Activated CD8-positive, alpha-beta memory T cell treated with anti-CD3 and anti-CD28 coated beads for 24 hours (primary cell): ENCODE results near the gene BCAR1.
"Not testable (repeated sequence)": the region's sequence is repeated elsewhere in the genome, so short reads cannot be mapped to it uniquely, and the experiment has no call there.

Source experiments
- DNase-seq: peaks from one replicate; pipeline ENCODE4 v3.0.0-alpha.2; 2020

The BCAR1 gene

DNA sequence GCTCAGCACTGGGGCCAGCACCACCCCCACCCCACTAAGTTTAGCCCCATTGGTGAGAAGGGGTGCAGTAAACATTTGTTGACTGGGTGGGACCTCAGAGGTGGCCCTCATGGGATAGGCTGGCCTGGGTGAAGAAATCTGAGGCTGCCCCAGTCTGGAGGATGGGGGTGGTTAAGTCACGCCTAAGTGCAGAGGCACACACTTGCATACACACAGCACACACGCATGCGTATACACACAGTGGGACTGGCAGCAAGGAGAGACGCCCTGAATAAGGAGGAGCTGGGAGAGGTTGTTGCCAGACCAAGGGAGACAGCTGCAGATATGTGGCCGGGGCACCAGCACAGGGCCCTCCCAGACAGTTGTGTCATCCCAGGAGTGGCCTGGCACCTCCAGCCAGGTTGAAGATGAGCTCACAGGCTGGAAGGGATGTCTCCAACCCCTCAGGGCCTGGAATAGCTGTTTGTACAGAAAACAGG is 3.0 kb upstream of the BCAR1 start:
- DNase-seq = no peak

DNA sequence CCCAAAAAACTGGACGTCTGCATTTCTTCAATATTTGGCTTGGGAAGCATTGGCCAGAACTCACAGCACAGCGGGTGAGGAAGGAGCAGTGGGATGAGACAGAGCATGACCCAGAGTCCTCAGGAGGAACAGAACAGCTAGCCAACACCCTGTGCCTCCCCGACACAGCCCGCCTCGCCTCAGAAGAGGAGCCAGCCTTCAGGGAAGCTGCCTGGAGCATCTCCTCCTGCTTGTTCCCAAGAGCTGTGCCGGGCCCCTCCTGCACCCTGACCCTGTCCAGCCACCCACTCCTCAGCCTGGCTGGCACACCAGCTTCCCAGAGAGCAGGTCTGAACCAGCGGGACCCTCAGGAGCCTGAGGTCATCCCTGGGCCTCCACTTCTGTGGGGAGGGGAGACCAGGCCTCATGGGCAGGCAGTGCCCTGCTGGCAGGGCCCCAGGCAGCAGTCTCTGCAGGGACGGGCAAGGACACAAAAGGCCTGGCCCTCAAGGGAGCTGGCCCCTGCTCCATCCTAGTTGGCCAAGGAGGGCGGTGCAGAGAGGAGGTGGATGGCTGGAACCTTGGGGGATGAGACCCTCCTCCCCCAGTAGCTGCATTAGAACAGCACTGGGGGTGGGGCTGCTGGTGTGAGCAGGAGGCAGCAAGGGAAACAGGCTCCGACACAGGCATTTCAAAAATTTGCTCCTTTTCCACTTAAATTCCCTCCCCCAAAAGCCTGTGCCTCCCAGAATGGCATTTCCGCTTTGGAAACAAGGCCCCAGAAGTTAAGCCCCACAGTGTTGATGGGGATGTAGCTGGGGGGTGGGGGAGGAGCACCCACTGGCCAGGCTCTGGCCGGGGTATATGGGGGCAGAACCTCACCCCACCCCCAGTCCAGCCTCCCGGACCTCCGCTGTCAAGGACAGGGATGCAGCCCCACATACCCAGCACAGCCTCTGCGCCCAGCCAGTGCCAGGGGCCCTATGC is 1.8 kb upstream of the BCAR1 start:
- DNase-seq = no peak

DNA sequence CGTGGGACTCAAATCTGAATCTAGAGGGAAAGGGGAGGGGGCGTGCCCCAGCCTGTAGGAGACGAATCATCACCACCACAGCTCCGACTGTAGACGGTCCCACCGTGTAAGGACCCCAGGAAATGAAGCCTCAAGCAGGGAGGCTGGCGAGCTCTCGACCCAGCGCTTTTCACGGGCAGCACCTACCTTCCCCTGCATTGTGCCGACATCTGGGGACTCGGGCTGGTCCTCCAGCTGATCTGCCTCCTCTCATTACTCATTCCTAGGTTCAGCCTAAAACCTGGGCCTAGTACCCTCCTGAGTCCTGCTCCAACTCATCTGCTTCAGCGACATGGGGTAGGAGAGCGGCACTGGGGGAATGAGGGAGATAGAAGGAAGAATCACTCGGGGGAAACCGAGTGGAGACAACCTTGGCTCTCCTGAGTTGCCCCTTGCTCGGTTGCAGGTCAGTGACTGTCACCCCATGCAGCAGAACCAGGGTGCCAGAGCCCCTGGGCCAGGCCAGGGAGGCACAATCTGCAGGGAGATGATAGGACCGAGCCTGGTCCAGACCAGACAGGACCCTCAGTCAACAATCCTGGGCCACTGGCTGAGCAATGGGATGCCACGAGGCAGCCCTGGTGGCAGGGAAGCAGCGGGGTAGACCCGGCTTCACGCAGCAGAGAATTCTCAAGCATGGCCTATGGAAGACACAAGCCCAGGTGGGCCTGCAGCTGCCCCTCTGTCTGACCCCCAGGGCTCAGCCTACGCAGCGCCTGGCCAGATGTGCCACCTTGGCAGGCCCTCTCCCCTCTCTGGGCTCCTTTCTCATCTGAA is 833 bp upstream of the BCAR1 start:
- no peak for DNase-seq

DNA sequence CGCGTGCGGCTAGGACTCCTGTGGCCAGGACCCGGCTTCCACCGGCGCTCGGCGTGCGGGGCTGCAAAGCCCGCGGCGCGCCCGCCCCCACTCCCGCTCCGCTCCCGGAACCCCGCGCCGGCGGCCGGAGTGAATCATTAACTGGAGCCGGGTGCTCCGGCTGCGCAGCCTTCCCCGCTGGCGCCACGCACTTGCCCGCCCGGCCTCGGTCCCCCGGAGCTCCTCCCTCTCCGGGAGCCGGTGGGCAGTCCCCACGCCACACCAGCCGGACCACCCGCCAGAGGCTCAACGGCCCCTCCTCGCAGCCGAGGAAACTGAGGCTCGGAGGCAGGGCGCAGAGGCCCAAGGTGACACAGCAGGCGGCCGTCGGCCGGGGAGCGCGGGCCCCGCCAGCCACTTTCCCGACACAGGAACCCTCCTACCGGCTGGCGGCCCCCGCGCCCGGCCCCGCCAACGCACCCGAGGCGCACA is 580 bp downstream of the BCAR1 start:
- no peak for DNase-seq

DNA sequence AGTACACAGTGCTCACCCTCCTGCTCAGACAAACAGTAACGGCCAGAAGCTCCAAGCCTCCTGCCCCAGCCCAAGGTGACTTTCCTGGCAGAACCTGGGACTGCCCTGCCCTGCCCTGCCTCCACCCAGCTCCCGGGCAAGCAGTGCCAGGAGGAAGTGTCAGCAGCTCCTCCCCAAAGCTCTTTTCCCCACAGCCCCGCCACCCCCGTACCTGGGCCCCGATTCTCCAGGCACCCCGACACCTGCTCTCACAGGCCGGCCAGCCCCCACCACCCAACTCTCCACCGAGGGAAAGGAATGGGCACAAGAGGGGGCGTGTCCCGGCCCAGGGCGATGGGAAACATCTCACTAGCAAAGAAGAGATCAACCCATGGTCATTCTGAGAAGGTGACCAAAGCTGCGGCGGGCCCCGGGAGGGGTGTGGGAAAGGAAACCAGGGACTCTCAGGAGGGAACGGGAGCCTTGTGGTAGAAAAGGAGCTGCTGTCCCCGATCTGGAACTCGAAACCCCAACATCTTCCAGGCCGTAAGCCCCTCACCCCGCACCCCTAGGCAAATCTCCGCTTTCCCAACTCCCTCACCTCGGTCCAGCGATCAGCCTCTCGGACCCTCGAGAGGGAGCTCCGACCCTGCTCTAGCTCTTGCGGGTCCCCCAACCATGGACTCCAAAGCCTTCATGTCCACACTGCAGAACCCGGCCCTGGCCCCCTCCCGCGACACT is 1.2 kb downstream of the BCAR1 start:
- no peak for DNase-seq

DNA sequence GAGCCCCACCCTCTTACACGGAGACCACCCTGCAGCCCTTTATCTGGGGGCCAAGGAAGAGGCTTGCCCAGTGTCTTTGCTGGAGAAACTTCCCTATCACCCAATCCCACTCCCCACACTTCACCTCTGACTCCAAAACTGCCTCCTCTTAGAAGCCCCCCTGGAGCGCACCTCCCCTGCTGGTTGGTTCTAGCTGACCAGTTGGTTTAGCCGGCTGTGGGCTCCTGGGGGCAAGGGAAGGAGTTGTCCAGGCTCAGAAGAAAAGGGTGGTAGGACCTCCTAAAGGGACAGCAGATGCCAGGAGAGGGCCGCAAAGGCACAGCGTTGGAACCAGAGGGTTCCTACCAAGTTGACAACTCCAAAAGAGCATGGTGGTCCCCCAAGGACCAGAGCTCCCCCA is 2.0 kb downstream of the BCAR1 start:
- no peak for DNase-seq

DNA sequence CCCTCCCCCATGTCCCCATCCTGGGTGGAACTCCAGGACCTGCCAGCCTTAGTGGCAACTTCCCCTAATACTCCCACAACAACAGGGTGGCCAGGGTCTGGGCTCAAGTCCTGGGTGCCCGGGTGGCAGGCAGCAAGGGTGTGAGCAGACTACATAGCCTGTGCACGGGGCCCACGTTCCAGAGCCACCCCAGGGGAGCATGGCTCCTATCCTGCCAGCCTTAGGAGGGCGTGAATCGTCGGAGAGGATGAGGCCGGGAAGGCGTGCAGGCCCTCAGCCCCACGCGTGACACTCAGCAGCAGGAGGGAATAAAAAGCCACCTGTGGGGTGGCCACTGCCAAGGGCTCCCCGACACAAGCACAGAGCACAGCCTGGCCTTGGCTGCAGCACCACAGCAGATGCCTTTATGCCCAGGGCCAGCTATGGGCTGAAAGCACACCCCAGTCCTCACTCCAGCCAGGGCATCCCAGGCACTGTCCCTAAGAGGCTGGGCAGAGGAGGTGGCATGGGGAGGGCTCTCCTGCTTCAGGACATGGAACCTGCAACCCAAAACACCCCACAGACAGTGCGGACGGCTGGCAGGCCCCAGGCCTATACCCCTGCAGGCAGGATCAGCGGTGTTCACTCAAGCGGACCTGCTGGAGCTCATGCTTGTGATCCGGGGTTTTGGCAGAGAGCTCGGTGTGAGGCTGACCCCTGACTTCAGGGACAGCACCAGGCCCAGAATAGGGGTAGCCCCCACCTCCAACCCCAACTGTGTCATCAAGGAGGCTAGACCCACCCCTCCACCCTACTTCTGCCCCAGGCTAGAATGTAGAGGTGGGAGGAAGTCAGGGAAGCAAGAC is 2.7 kb downstream of the BCAR1 start:
- DNase-seq = no peak

DNA sequence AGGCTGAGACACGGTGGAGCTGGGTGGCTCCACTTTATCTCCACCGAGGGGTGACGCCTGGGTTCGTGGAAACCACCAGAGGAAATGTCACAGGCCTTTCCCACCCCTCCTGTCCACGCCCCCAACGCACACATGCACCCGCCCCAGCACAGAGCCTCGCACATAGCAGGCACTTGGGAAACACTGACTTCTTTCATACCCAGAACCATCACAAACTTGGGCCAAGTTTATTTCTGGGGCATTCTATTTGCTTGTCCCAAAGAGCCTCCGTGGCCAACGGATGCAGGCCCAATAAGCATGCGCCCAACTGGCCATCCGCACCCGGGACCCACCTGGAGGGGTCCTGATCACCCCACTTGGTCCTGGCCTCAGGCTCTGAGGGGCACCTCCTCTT is 3.3 kb downstream of the BCAR1 start:
- no peak for DNase-seq

DNA sequence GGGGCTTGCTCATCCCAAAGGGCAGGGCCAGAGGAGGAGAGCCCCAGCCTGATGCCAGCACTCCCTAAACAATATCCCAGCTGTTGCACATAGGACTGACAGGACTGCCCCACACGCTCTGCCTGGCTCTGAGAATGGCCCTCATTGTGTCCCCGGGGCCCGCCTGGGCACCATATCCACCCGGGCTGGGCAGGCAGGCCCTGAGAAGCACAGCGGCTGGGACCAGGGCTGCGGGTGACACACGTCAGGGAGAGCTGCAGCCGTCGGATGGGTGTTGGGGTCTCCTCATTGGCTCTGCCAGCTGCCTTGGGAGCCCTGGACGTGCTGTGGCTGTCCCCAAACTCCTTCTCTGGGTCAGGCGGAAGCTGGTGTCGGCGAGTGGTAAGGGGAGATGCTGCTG is 4.2 kb downstream of the BCAR1 start:
- DNase-seq = no peak

DNA sequence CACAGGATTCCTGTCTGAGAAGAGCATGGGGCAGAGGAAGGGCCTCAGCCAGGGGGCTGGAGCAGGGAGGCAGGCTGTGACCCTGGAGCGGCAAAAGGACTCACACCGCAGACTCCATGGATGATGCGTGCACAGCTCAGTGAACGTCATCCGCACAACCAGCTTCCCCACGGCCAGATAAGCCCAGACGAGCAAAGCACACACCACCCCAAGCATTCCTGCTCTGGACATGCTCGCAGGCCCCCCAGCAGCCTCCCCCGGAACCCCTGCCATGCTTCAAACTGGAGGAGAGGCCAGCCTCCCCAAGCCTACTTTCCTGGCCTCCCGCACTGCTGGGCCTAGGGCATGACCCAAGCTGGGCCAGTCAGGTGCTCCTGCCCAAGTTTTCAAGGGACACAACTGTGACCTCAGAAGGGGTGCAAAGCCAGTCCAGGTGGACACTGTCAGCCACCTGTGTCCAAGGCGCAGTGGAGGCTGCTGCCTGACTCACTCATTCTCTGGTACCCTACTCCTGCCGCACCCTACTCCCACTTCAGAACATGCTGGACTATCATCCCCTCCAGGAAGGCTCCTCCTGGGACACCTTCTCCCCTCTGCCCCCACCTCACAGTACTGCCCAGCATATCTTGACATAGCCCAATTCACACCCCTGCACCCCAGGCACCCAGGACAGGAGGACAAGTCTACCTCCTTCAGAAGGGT is 4.8 kb downstream of the BCAR1 start:
- no peak for DNase-seq

DNA sequence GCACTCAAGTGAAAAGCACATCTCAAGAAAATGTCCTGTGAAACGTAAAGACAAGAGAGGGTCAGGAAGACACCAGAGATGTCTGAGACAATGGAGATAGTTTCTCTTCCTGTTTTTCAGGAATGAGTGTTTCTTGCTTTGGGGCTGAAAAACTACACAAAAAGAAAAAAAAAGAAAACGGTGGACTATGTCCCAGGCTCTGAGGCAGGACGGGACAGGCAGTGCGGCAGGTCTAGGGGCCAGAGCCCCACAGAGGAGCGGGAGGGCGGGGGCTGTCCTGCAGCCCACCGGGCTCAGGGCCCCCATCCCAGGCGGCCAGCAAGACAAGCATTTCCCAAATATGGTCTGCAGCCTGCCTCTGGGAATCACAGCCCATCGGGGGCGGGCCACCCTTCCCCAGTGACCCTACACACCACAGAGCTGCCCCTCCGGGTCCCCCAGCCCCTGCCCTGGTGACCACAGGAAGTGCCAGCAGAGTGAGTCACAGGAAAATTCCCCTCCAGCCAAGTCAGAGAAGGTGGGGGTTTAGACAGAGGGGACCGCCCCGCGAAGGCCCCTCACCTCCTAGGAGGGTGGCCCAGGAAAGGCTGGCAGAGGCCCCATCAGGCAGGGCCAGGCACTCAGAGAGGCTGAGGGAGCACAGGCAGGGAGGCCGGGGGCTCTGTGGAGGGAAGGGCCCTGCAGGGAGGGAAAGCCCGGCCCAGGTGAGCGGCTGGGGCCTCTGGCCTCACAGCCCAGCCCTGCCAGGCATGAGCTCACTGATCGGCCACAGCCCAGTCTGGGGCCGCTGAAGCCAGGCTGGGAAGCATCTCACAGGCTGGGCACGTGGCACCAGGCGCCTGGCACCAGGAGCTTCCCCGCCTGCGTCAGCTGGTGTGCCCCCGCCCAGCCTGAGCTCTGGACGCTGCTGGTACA is 6.3 kb downstream of the BCAR1 start:
- DNase-seq = no peak

DNA sequence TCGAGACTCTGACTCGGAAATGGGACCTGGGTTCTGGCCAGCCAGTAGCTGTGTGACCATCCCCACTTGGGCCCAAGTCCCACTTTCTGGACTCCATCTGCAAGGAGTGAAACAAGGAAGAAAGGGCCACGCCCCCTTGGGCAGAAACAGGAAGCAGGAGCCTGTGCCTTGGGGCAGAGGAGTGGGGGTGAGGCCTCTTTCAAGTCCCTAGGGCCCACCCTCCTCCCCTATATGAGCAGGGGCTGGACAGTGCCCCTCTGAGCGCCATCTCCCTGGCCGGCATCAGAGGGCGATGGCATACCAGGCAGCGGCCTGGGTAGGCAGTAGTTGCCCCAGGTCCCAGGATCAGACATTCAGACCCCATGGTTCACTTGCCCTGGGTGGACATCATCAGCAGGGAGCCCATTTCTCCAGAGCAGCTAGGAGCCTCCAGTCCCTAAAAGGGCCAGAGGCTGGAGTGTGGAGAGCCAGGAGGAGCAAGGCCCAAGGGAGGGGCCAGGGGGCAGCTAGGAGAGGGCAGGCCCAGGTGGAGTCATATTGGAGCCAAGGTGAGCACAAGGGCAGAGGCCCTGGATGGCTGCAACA is 7.1 kb downstream of the BCAR1 start:
- DNase-seq = no peak

DNA sequence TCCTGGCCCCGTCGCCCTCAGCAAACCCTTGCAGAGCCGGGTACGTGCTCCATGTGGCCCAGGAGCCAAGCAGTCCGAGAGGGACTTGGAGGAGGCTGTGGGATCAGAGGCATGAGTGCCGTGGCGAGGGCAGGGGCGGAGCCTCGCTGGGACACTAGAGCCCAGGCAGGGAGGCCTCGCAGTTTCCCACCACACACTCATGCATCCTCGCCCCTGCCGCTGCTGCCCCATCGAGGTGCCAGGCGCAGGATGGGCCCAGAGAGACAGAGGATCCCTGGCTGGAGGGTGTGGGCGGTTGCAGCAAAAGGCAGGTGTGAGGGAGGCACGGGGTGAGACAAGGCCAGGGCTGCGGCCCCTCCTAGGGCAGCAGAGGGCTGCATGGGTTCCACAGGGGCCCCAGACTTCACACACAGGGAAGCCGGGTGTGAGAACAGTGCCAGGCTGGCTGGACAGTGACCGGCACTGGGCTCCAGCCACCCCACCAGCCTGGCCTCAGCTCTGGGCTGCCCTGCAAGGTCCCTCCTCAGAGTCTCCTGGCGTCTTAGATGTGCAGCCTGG is 7.7 kb downstream of the BCAR1 start:
- no peak for DNase-seq

DNA sequence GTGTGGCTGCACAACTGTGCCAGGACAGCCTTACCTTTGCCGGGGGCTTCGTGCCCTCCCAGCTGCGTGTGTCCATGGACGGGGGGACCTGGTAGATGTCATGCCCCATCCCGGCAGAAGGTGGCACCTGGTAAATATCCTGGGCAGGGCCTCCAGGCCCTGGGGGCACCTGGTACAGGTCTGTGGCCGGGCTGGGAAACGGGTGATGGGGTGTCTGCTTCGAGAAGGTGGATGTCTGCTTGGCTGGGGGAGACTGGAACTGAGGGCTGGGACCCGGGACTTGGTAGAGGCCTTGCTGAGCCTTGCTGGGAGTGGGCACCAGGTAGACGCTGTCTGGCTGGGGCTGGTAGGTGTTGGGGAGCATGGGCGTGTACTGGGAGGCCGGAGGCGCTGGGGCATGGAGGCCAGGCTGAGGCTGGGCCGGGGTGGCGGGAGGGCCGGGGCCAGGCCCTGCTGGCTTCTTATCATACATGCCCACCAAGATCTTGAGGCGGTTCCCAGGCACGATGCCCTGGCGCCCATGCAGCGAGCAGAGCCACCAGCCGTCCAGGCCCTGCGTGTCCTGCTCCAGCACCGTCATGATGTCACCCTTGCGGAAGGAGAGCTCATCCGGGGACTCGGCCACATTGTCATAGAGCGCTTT is 8.9 kb downstream of the BCAR1 start:
- DNase-seq = not testable (repeated sequence)

DNA sequence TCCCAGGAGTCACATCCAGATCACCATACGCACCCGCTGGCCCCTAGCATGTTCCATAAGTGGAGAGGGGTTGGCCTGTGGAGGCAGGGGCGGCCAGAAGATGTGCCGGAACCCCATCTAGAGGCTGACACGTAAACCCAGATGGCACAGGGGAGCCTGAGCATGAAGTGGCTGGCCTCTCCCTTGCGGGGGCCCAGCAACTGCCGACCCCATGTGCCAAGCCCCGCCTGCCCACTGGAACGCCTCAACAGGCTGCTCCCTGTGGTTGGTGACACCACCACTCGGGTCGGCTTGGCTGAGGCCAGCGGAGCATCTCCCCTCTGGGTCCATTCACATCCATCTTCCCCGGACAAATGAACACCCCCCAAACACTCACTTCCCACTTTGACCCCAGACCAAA is 9.5 kb downstream of the BCAR1 start:
- DNase-seq = no peak

DNA sequence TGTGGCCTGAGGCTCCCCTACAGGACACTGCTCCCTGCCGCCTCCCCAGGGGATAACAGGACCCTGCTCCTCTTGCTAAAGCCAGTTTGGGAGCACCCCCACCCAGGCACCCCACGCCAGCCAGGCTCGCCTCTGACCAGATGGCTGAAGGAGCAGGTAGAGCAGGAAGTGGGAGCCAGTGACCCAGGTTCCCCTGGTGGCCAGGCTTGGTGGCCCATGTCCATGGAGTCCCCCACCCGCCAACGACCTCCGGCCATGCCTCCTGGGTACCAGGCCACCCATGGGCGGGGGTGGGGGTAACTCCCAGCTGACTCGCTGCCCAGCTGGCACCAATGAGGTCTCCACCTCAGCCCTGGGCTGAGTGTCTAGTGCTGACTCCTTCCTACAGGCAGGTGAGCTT is 10.0 kb downstream of the BCAR1 start:
- no peak for DNase-seq

DNA sequence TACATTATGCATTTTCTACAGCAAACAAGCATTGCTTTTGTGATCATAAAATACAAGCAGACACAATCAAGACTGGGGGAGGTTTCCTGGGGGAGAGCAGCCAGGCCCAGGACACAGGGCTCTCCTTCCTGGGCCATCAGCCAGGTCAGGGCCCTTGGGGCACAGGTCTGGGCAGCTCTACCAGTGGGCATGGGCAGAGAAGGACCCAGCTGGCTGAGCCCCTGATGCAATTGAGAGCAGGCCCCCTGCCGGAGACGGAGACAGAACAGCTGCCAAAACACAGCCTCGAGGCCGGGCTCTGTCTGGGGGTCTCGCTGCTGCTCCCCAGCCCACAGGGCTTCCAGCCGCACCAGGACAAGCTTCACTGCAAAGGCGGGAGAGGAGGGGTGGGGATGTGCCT is 10.8 kb downstream of the BCAR1 start:
- DNase-seq = not testable (repeated sequence)

DNA sequence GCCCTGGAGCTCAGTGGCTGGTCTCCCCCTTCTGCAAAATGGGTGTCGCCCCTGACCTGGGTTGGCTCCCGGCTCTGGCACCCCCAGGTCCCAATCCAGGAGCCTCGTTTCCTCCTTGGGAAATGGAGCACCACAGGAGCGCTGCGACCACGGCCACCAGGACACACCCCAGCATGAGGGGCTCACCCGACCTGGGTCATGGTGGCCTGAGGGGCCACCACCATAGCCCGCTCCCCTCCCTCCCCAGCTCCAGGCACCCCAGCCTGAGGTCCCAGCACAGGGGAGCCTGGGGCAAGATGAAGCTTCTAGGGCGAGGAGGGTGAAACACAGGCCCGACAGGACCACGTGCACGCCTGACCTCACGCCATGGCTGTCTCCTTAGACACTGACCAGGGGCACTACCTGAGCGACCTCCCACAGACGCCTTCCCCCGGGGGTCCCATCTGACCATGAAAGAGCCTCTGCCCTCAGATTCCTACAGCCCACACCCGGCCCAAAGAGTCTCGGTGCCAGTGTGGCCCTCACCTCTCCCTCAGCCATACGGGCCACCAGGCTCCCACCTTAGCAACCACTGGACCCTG is 11.8 kb downstream of the BCAR1 start:
- DNase-seq = no peak
